Aorta (tissue), 5 donors: ENCODE data around the gene GGA1. TPM values are rescaled to one million over a fixed set of nuclear protein-coding genes. Genes with fewer than 3 reads are reported as not detected.
"Not testable (repeated sequence)": the region's sequence is repeated elsewhere in the genome, so short reads cannot be mapped to it uniquely, and the experiment has no call there.

Source experiments
- ATAC-seq: fragments of 200-7000 bp; cut with Tn5 transposase; one replicate; pipeline ENCODE4 v1.9.1; 2022; ENCODE audit warnings: moderate library complexity; ENCODE audit not compliant: low FRiP score
- DNase-seq, 2 donors: peaks; one replicate each; pipeline ENCODE4 v3.0.0-alpha.2; 2020
- H3K27ac ChIP-seq, 2 donors: one replicate each; pipeline ENCODE4 v1.5.1; 2013; ENCODE audit warnings: low read length in 2 of 2, mild to moderate bottlenecking in 2 of 2, moderate library complexity in 2 of 2, control low read depth in 1 of 2, inconsistent platforms in 1 of 2, low read depth in 1 of 2
- H3K27me3 ChIP-seq, 2 donors: one replicate each; pipeline ENCODE4 v1.6.1; 2013; ENCODE audit warnings: control low read depth in 1 of 2, low read length in 1 of 2, mild to moderate bottlenecking in 1 of 2, moderate library complexity in 1 of 2; ENCODE audit not compliant: insufficient read depth in 2 of 2, control insufficient read depth in 1 of 2
- H3K36me3 ChIP-seq, 2 donors: one replicate each; pipeline ENCODE4 v1.6.1; 2013; ENCODE audit warnings: control low read depth in 1 of 2, low read length in 1 of 2, mild to moderate bottlenecking in 1 of 2; ENCODE audit not compliant: insufficient read depth in 2 of 2, control insufficient read depth in 1 of 2
- H3K4me1 ChIP-seq, 2 donors: one replicate each; pipeline ENCODE4 v1.6.1; 2013; ENCODE audit warnings: low read length in 2 of 2, control low read depth in 1 of 2, mild to moderate bottlenecking in 1 of 2, moderate library complexity in 1 of 2; ENCODE audit not compliant: insufficient read depth in 2 of 2, control insufficient read depth in 1 of 2
- H3K4me3 ChIP-seq, 2 donors: one replicate each; pipeline ENCODE4 v1.5.1; 2013; ENCODE audit warnings: low read length in 2 of 2, control low read depth in 1 of 2, mild to moderate bottlenecking in 1 of 2
- H3K9me3 ChIP-seq: one replicate; pipeline ENCODE4 v1.6.1; 2013; ENCODE audit warnings: mild to moderate bottlenecking, low read length; ENCODE audit not compliant: control insufficient read depth
- WGBS, 2 donors: extraction: QIAGEN DNeasy Blood & Tissue Kit; methylation state at CpG; one replicate each; pipeline ENCODE4 v1.1.7; 2013; 5-methylcytosine and 5-hydroxymethylcytosine counted together
- intact Hi-C, 2 donors: fragments of 100-400 bp; cut with DNase I; formaldehyde crosslinking; loops; one replicate each; pipeline versions ENCODE4 v1.14.2 to v1.15.0; 2022
- polyA plus RNA-seq, 2 donors: library from polyadenylated mRNA; stranded (reverse); fragments of 200-250 nt; gene quantifications; one replicate each; pipeline ENCODE4 v1.2.3, GENCODE V29; 2013
- total RNA-seq, 2 donors: library from RNA; stranded (reverse); fragmentation: NEBNext Ultra II Directional; extraction: Animal tissue kit (Norgen Biotek cat#: 25700); gene quantifications; one replicate each; pipeline ENCODE4 v1.2.1, GENCODE V29; 2021
- donor health status: healthy with polysubstance abuse.
- donor health status: Bipolar disorder and iron deficiency.
- donor health status: DM: no; HTN: no; CAD: no.
- donor health status: DM: no; HTN: no; CAD: no.
- donor health status: DM: yes; HTN: yes; CAD: no.

The GGA1 gene
- total and polyA plus RNA-seq, 4 donors = 14.4 to 68.7 (median 49.2) TPM

GRCh38 chr22:37601540-37602442 lies 6.8 kb upstream of the GGA1 start:
- Histone ChIP-seq H3K9me3 (no peaks in the 10 kb centered on the region), H3K36me3 (no peaks in the 10 kb centered on the region), H3K27me3 (no peaks in the 10 kb centered on the region), H3K4me1 (no peaks in the 10 kb centered on the region), H3K27ac (no peak overlapping the region), H3K4me3 (no peak overlapping the region)
- ATAC-seq (no peak), DNase-seq (no peak)
- intact Hi-C loops = no loop called here
- WGBS, 2 donors = 32 to 34% methylated on average over 14 of the region's 14 CpGs

GRCh38 chr22:37602546-37603277 lies 5.9 kb upstream of the GGA1 start:
- ATAC-seq, H3K4me3 ChIP-seq, H3K4me1 ChIP-seq, H3K27ac ChIP-seq, H3K36me3 ChIP-seq, H3K9me3 ChIP-seq, intact Hi-C loops, DNase-seq, H3K27me3 ChIP-seq: not testable (repeated sequence)
- 85% methylated on average over 5 of the region's 5 CpGs for WGBS, 2 donors

GRCh38 chr22:37604074-37604473 lies 4.6 kb upstream of the GGA1 start:
- no peak overlapping the region for H3K4me3 ChIP-seq
- H3K27ac ChIP-seq = no peak overlapping the region
- no peaks in the 10 kb centered on the region for H3K36me3 ChIP-seq
- no peaks in the 10 kb centered on the region for H3K27me3 ChIP-seq
- intact Hi-C loops = no loop called here
- WGBS, 2 donors = 84 to 90% methylated on average over 6 of the region's 6 CpGs
- DNase-seq (no peak), ATAC-seq (no peak)
- H3K4me1 ChIP-seq = no peaks in the 10 kb centered on the region
- no peaks in the 10 kb centered on the region for H3K9me3 ChIP-seq

- Histone ChIP-seq H3K27ac (no peak overlapping the region), H3K27me3 (no peaks in the 10 kb centered on the region), H3K4me1 (no peaks in the 10 kb centered on the region), H3K4me3 (no peak overlapping the region), H3K9me3 (no peaks in the 10 kb centered on the region), H3K36me3 (no peaks in the 10 kb centered on the region)
- DNase-seq (no peak), ATAC-seq (no peak)
- WGBS, 2 donors = 67 to 69% methylated on average over 5 of the region's 5 CpGs
- intact Hi-C loops = no loop called here
Observed at GRCh38 chr22:37604875-37605274, 3.8 kb upstream of the GGA1 start.

GRCh38 chr22:37607010-37607934 lies 1.4 kb upstream of the GGA1 start:
- Histone ChIP-seq H3K36me3 (no peaks in the 10 kb centered on the region), H3K4me1 (no peaks in the 10 kb centered on the region), H3K9me3 (no peaks in the 10 kb centered on the region), H3K27ac (no peak overlapping the region), H3K27me3 (no peaks in the 10 kb centered on the region), H3K4me3 (no peak overlapping the region)
- WGBS, 2 donors = 2 to 4% methylated on average over 44 of the region's 44 CpGs
- DNase-seq (peak; percentile 84 to 94), ATAC-seq (peak; percentile 34)
- intact Hi-C loops = no loop called here

GRCh38 chr22:37607935-37608476 lies 628 bp upstream of the GGA1 start:
- H3K27ac ChIP-seq = peak overlapping the region; percentile 44 to 90
- H3K27me3 ChIP-seq = no peaks in the 10 kb centered on the region
- ATAC-seq (peak; percentile 2), DNase-seq (no peak)
- intact Hi-C loops = no loop called here
- peak overlapping the region; percentile 59 to 72 for H3K4me3 ChIP-seq
- H3K4me1 ChIP-seq = no peaks in the 10 kb centered on the region
- WGBS, 2 donors = 3% methylated on average over 17 of the region's 17 CpGs
- no peaks in the 10 kb centered on the region for H3K36me3 ChIP-seq
- no peaks in the 10 kb centered on the region for H3K9me3 ChIP-seq

GRCh38 chr22:37609240-37610152 lies 862 bp downstream of the GGA1 start:
- DNase-seq (no peak), ATAC-seq (no peak)
- Histone ChIP-seq H3K4me3 (peak overlapping the region; percentile 69 to 72), H3K9me3 (no peaks in the 10 kb centered on the region), H3K27ac (peak overlapping the region in 1 of 2 donors; percentile 30), H3K36me3 (no peaks in the 10 kb centered on the region), H3K27me3 (no peaks in the 10 kb centered on the region), H3K4me1 (no peaks in the 10 kb centered on the region)
- WGBS, 2 donors = 9 to 11% methylated on average over 26 of the region's 26 CpGs
- intact Hi-C loops = no loop called here
